H1 (cell line): ENCODE data around the gene STAT3. TPM values are rescaled to one million over a fixed set of nuclear protein-coding genes. Genes with fewer than 3 reads are reported as not detected.

Experiments used
- CHD2 ChIP-seq: IDR thresholded peaks from 2 replicates; pipeline ENCODE4 v1.6.1; 2012; ENCODE audit warnings: low read length, improper control_type of control experiment
- CREB1 ChIP-seq: IDR thresholded peaks from 2 replicates; pipeline ENCODE4 v1.6.1; 2012; ENCODE audit warnings: inconsistent platforms
- CTBP2 ChIP-seq: IDR thresholded peaks from 2 replicates; pipeline ENCODE4 v1.7.0; 2011; ENCODE audit warnings: borderline replicate concordance, mild to moderate bottlenecking, moderate library complexity, mixed read lengths, low read length; ENCODE audit not compliant: insufficient read depth, insufficient read length
- EGR1 ChIP-seq: IDR thresholded peaks from 2 replicates; pipeline ENCODE4 v1.6.1; 2011; ENCODE audit warnings: low read depth, low read length, borderline replicate concordance
- FOSL1 ChIP-seq: IDR thresholded peaks from 2 replicates; pipeline ENCODE4 v1.6.1; 2011; ENCODE audit warnings: mild to moderate bottlenecking, low read depth, low read length, moderate library complexity; ENCODE audit not compliant: insufficient read depth
- JUND ChIP-seq: IDR thresholded peaks from 2 replicates; pipeline ENCODE4 v1.6.1; 2011; ENCODE audit warnings: mild to moderate bottlenecking, improper control_type of control experiment, low read length
- MAX ChIP-seq: IDR thresholded peaks from 2 replicates; pipeline ENCODE4 v1.6.1; 2012; ENCODE audit warnings: inconsistent platforms
- NRF1 ChIP-seq: IDR thresholded peaks from 2 replicates; pipeline ENCODE4 v1.6.1; 2011; ENCODE audit warnings: mild to moderate bottlenecking, low read depth, low read length, improper control_type of control experiment
- polyA plus RNA-seq, 7 experiments: library from polyadenylated mRNA; depleted of rRNA in 3 of 7; stranded (reverse) in 5 of 7; unstranded in 2 of 7; fragments of >200 nt in 5 of 7; fragments of 200-250 nt in 2 of 7; gene quantifications; 1 replicate in 5 of 7; 2 replicates in 1 of 7; 4 replicates in 1 of 7; pipeline versions ENCODE4 v1.2.1 to v1.2.3, GENCODE V29; 2011 to 2013; ENCODE audit warnings: missing spikeins in 2 of 7, mixed read lengths in 2 of 7
- total RNA-seq: library from RNA; stranded (reverse); fragmentation: NEBNext Ultra II Directional; extraction: Animal tissue kit (Norgen Biotek cat#: 25700); gene quantifications from 2 replicates; pipeline ENCODE4 v1.2.1, GENCODE V29; 2021

STAT3 gene
- total and polyA plus RNA-seq, 2 of the 8 experiments (the other 6 are each of a cell fraction or from before 2014, with no cell fraction given) = 38.4 to 94.1 TPM

- no peak for TF ChIP-seq MAX
- TF ChIP-seq CREB1 = no peak
- TF ChIP-seq JUND = no peak
- no peak for TF ChIP-seq CTBP2
- TF ChIP-seq NRF1 = no peak
- no peak for TF ChIP-seq EGR1
- TF ChIP-seq FOSL1 = no peak
- TF ChIP-seq CHD2 = no peak
- TF ChIP-seq, all 59 proteins: peak for 0
Measured at GRCh38 chr17:42373896-42374295, 14.3 kb downstream of the STAT3 start (continued).
